K562 (cell line): ENCODE data around the gene ZC3H18. TPM values are rescaled to one million over a fixed set of nuclear protein-coding genes. Genes with fewer than 3 reads are reported as not detected.
A peak's percentile ranks its signal among the peaks of the same experiment; 100 is the strongest.

ENCODE experiments used
- BMI1 ChIP-seq: fragments of 150-350 bp; IDR thresholded peaks from 2 replicates; pipeline ENCODE4 v1.6.1; 2014; ENCODE audit warnings: low read length
- ELF1 ChIP-seq: fragments of 200-800 bp; sonication (Bioruptor generic); IDR thresholded peaks from 2 replicates; pipeline ENCODE4 v1.6.1; 2016; ENCODE audit warnings: missing genetic modification characterization, missing compliant biosample characterization
- ETV5 ChIP-seq: sonication (generic); formaldehyde crosslinking; IDR thresholded peaks from 2 replicates; pipeline ENCODE4 v1.4.0; 2020; ENCODE audit warnings: low read depth, mild to moderate bottlenecking, missing genetic modification reagents
- FIP1L1 ChIP-seq: fragments of 200-400 bp; formaldehyde crosslinking; IDR thresholded peaks from 2 replicates; pipeline ENCODE4 v1.6.1; 2018; ENCODE audit warnings: mild to moderate bottlenecking, low read depth, low read length; ENCODE audit not compliant: poor library complexity, severe bottlenecking
- KLF13 ChIP-seq: fragments of 450-650 bp; IDR thresholded peaks from 2 replicates; pipeline ENCODE4 v1.6.1; 2016; ENCODE audit warnings: missing genetic modification characterization, low read depth, mild to moderate bottlenecking, missing compliant biosample characterization, moderate library complexity, borderline replicate concordance
- NONO ChIP-seq, 2 experiments: fragments of 200-400 bp in 1 of 2; fragments of 450-650 bp in 1 of 2; formaldehyde crosslinking in 1 of 2; IDR thresholded peaks; 2 replicates each; pipeline ENCODE4 v1.6.1; 2017; ENCODE audit warnings: low read depth in 2 of 2, mild to moderate bottlenecking in 2 of 2, moderate library complexity in 2 of 2, low read length in 1 of 2
- NR2F6 ChIP-seq: fragments of 450-650 bp; formaldehyde crosslinking; IDR thresholded peaks from 2 replicates; pipeline ENCODE4 v1.4.0; 2020; ENCODE audit warnings: mild to moderate bottlenecking
- PHF8 ChIP-seq: fragments of 200-600 bp; sonication (generic); IDR thresholded peaks from 2 replicates; pipeline ENCODE4 v1.6.1; 2012; ENCODE audit warnings: mixed run types, mild to moderate bottlenecking, inconsistent platforms, low read length, moderate library complexity, borderline replicate concordance
- PRPF4 ChIP-seq: fragments of 200-400 bp; formaldehyde crosslinking; IDR thresholded peaks from one replicate; pipeline ENCODE4 v1.6.1; 2017; ENCODE audit warnings: low read length, low read depth, mild to moderate bottlenecking; ENCODE audit not compliant: insufficient read depth, poor library complexity, severe bottlenecking
- RBFOX2 ChIP-seq: fragments of 200-400 bp; formaldehyde crosslinking; IDR thresholded peaks from 2 replicates; pipeline ENCODE4 v1.6.1; 2017; ENCODE audit warnings: low read depth, mild to moderate bottlenecking, low read length, moderate library complexity
- ZBTB7A ChIP-seq: IDR thresholded peaks from 2 replicates; pipeline ENCODE4 v1.6.1; 2011; ENCODE audit warnings: low read depth, mild to moderate bottlenecking, low read length, moderate library complexity, borderline replicate concordance; ENCODE audit not compliant: control insufficient read depth
- ZKSCAN3 ChIP-seq: fragments of 250-450 bp; sonication (Bioruptor Pico); IDR thresholded peaks from 2 replicates; pipeline ENCODE4 v1.4.0; 2020
- ZNF165 ChIP-seq: fragments of 250-450 bp; sonication (Bioruptor Pico); IDR thresholded peaks from 2 replicates; pipeline ENCODE4 v1.4.0; 2020; ENCODE audit warnings: borderline replicate concordance
- ZNF175 ChIP-seq: fragments of 200-800 bp; sonication (Bioruptor generic); IDR thresholded peaks from 2 replicates; pipeline ENCODE4 v1.6.1; 2016; ENCODE audit warnings: low read depth, mild to moderate bottlenecking, missing genetic modification characterization, missing compliant biosample characterization
- ZNF24 ChIP-seq: fragments of 450-650 bp; IDR thresholded peaks from 2 replicates; pipeline ENCODE4 v1.6.1; 2016
- ZNF274 ChIP-seq: IDR thresholded peaks from 2 replicates; pipeline ENCODE4 v1.6.1; 2011; ENCODE audit warnings: low read depth, mild to moderate bottlenecking, low read length, moderate library complexity, borderline replicate concordance
- polyA plus RNA-seq, 8 experiments: library from polyadenylated mRNA; depleted of rRNA in 4 of 8; stranded (reverse) in 5 of 8; unstranded in 3 of 8; fragments of >200 nt; fragmentation: Nextera tagmentation in 2 of 8; fragmentation: Illumina TruSeq in 1 of 8; extraction: Ambion mirVana in 2 of 8; extraction: Trizol in 1 of 8; gene quantifications; 2 replicates each; pipeline versions ENCODE4 v1.2.1 to v1.2.3, GENCODE V29; 2011 to 2014; ENCODE audit warnings: inconsistent platforms in 1 of 8, missing spikeins in 1 of 8
- total RNA-seq, 7 experiments: library from RNA; depleted of rRNA in 6 of 7; stranded (reverse); fragments of >200 nt in 6 of 7; fragmentation: Illumina TruSeq in 2 of 7; extraction: Trizol in 2 of 7; gene quantifications; 2 replicates each; pipeline versions ENCODE4 v1.2.1 to v1.2.3, GENCODE V29; 2011 to 2021; ENCODE audit warnings: low replicate concordance in 1 of 7
- TF ChIP-seq, protein P1 (sequence below): sonication (generic); formaldehyde crosslinking; IDR thresholded peaks from 2 replicates; pipeline ENCODE4 v1.8.0; 2022; ENCODE audit warnings: missing genetic modification reagents, mild to moderate bottlenecking, moderate library complexity, borderline replicate concordance
- TF ChIP-seq, protein P2 (sequence below), 3 experiments: fragments of 200-800 bp in 1 of 3; fragments of 250-450 bp in 1 of 3; fragments of 450-650 bp in 1 of 3; sonication (Bioruptor Pico) in 1 of 3; sonication (Bioruptor generic) in 1 of 3; formaldehyde crosslinking in 1 of 3; IDR thresholded peaks; 2 replicates each; pipeline versions ENCODE4 v1.6.1 to v1.8.0; 2016 to 2022; ENCODE audit warnings: mild to moderate bottlenecking in 2 of 3, missing genetic modification characterization in 2 of 3, missing compliant biosample characterization in 1 of 3, moderate library complexity in 1 of 3
- TF ChIP-seq, protein P3 (sequence below): sonication (generic); formaldehyde crosslinking; IDR thresholded peaks from 2 replicates; pipeline ENCODE4 v1.8.1; 2023; ENCODE audit warnings: mild to moderate bottlenecking, missing genetic modification reagents
- TF ChIP-seq, protein P4 (sequence below): fragments of 250-450 bp; sonication (Bioruptor Pico); IDR thresholded peaks from 2 replicates; pipeline ENCODE4 v1.6.1; 2021; ENCODE audit warnings: mild to moderate bottlenecking

ZC3H18 gene
- total and polyA plus RNA-seq, 9 of the 15 experiments (the other 6 are each of a cell fraction or from before 2014, with no cell fraction given) = 1.7 to 88.7 (median 26.9) TPM

DNA sequence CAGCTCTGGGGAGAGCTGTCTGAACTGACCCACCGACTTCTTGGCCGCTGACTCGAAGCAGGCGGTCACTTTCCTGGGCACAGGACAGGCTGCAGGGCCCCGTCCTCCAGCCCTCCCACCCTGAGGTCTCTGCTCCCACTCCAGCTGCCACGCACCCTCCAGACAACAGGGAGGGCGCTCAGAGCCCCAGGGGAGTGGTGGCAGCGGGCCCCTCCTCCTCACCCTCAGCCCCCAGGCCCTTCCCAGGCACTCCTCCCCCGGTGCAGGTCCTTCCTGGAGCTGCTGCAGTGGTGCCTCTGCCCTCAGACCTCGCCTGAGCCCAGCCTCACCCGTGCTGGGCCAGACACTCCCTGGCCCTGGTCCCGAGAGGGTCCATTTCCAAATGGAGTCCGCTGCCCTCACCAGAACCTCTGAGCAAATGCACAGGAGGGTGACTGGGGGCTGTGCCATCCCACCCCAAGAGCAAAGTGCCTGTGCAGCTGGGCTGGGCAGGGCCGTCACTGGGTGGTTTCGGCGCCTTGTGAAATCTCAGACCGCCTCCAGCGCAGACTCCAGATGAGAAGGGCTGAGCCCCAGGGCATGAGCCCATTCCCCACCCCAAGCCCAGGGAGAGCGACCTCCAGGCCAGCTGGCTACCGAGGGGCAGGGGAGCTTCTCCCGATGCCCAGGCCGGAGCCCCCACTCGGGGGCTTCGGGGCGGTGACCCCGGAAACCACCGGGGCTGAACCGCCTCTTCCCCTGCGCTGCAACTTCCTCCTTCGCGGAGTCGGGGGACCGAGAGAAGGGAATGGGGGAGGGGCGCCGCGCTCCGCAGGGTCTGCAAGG is 79.9 kb downstream of the ZC3H18 start (continued):
- TF ChIP-seq, protein P1, sequence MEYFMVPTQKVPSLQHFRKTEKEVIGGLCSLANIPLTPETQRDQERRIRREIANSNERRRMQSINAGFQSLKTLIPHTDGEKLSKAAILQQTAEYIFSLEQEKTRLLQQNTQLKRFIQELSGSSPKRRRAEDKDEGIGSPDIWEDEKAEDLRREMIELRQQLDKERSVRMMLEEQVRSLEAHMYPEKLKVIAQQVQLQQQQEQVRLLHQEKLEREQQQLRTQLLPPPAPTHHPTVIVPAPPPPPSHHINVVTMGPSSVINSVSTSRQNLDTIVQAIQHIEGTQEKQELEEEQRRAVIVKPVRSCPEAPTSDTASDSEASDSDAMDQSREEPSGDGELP (CRISPR knock-in tag) = peak; percentile 50; the same call in 1 of the 2 replicates
- TF ChIP-seq, protein P2, sequence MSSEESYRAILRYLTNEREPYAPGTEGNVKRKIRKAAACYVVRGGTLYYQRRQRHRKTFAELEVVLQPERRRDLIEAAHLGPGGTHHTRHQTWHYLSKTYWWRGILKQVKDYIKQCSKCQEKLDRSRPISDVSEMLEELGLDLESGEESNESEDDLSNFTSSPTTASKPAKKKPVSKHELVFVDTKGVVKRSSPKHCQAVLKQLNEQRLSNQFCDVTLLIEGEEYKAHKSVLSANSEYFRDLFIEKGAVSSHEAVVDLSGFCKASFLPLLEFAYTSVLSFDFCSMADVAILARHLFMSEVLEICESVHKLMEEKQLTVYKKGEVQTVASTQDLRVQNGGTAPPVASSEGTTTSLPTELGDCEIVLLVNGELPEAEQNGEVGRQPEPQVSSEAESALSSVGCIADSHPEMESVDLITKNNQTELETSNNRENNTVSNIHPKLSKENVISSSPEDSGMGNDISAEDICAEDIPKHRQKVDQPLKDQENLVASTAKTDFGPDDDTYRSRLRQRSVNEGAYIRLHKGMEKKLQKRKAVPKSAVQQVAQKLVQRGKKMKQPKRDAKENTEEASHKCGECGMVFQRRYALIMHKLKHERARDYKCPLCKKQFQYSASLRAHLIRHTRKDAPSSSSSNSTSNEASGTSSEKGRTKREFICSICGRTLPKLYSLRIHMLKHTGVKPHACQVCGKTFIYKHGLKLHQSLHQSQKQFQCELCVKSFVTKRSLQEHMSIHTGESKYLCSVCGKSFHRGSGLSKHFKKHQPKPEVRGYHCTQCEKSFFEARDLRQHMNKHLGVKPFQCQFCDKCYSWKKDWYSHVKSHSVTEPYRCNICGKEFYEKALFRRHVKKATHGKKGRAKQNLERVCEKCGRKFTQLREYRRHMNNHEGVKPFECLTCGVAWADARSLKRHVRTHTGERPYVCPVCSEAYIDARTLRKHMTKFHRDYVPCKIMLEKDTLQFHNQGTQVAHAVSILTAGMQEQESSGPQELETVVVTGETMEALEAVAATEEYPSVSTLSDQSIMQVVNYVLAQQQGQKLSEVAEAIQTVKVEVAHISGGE (CRISPR knock-in tag; IDR thresholded peaks at IDR 0.05) = no peak
- TF ChIP-seq ZBTB7A = peak; percentile 75; the same call in 1 of the 2 replicates
- peak; percentile 16 for TF ChIP-seq FIP1L1
- TF ChIP-seq NONO (IDR thresholded peaks at IDR 0.05; ENCODE audit: low read depth in 2 of 2, low read length in 1 of 2) = no peak
- peak; percentile 40; the same call in 1 of the 2 replicates for TF ChIP-seq ETV5
- 0 out of 2 replicates have a peak, but pooled peaks have one; percentile 51 for TF ChIP-seq ZNF165 (CRISPR knock-in tag)
- TF ChIP-seq, protein P3, sequence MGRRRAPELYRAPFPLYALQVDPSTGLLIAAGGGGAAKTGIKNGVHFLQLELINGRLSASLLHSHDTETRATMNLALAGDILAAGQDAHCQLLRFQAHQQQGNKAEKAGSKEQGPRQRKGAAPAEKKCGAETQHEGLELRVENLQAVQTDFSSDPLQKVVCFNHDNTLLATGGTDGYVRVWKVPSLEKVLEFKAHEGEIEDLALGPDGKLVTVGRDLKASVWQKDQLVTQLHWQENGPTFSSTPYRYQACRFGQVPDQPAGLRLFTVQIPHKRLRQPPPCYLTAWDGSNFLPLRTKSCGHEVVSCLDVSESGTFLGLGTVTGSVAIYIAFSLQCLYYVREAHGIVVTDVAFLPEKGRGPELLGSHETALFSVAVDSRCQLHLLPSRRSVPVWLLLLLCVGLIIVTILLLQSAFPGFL (CRISPR knock-in tag) = no peak
- no peak for TF ChIP-seq PHF8
- TF ChIP-seq ZNF24 = no peak
- no peak for TF ChIP-seq BMI1
- no peak for TF ChIP-seq KLF13 (tag)
- no peak for TF ChIP-seq ZKSCAN3 (CRISPR knock-in tag)
- peak; percentile 51 for TF ChIP-seq PRPF4
- TF ChIP-seq ELF1 (tag) = peak; percentile 59
- TF ChIP-seq ZNF274 = 0 out of 2 replicates have a peak, but pooled peaks have one; percentile 24
- TF ChIP-seq RBFOX2 = peak; percentile 50; the same call in 1 of the 2 replicates
- TF ChIP-seq NR2F6 (CRISPR knock-in tag) = no peak
- TF ChIP-seq, protein P4, sequence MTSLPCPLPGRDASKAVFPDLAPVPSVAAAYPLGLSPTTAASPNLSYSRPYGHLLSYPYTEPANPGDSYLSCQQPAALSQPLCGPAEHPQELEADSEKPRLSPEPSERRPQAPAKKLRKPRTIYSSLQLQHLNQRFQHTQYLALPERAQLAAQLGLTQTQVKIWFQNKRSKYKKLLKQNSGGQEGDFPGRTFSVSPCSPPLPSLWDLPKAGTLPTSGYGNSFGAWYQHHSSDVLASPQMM (CRISPR knock-in tag) = no peak
- no peak for TF ChIP-seq ZNF175 (CRISPR knock-in tag)
